Measurements from ENCODE around the gene KRT36.
A peak's percentile ranks its signal among the peaks of the same experiment; 100 is the strongest.

Gene KRT36

GRCh38 chr17:41521574-41522261, 32.0 kb upstream of the KRT36 start:
- peak; percentile 100 for DNase-seq

GRCh38 chr17:41520821-41521521, 31.3 kb upstream of the KRT36 start:
- peak; percentile 77 for DNase-seq

- DNase-seq: no peak
These were observed 30.0 kb upstream of the KRT36 start for GRCh38 chr17:41519501-41520224.

- no peak for DNase-seq
These were observed 29.2 kb upstream of the KRT36 start, which contains the start of gene KRT15 for GRCh38 chr17:41518789-41519449. Gene KRT15, minus strand, starts transcription at chr17:41518890. Its CDS starts 63 bp downstream, at chr17:41518827.

- DNase-seq: no peak
These were observed 28.3 kb upstream of the KRT36 start for GRCh38 chr17:41518031-41518430.

- no peak for DNase-seq
These were observed 27.1 kb upstream of the KRT36 start for GRCh38 chr17:41516830-41517283.

- DNase-seq: no peak
These were observed 26.6 kb upstream of the KRT36 start for GRCh38 chr17:41516147-41516829.

GRCh38 chr17:41513168-41513547, 23.4 kb upstream of the KRT36 start:
- DNase-seq: no peak

GRCh38 chr17:41512546-41513167, 22.9 kb upstream of the KRT36 start:
- no peak for DNase-seq

GRCh38 chr17:41511716-41512115, 22.0 kb upstream of the KRT36 start:
- no peak for DNase-seq

- no peak for DNase-seq
These were observed 21.4 kb upstream of the KRT36 start for GRCh38 chr17:41511116-41511515.

GRCh38 chr17:41510251-41511065, 20.7 kb upstream of the KRT36 start:
- no peak for DNase-seq

GRCh38 chr17:41507315-41507880, 17.7 kb upstream of the KRT36 start:
- DNase-seq: no peak

GRCh38 chr17:41505809-41506767, 16.4 kb upstream of the KRT36 start:
- no peak for DNase-seq

- no peak for DNase-seq
These were observed 15.5 kb upstream of the KRT36 start, which contains the start of gene KRT13 for GRCh38 chr17:41505007-41505808. Gene KRT13, minus strand, starts transcription at chr17:41505612. Its CDS starts 62 bp downstream, at chr17:41505550.

- no peak for DNase-seq
These were observed 14.7 kb upstream of the KRT36 start for GRCh38 chr17:41504246-41504977.

- no peak for DNase-seq
These were observed 13.5 kb upstream of the KRT36 start for GRCh38 chr17:41503202-41503601.
